GM12801 (cell line): ENCODE results near the gene SYDE1.

Experiments
- CTCF ChIP-seq: IDR thresholded peaks from one replicate; pipeline ENCODE4 v1.5.1; 2011; ENCODE audit warnings: control low read depth; ENCODE audit not compliant: insufficient read length; ENCODE audit errors: extremely low read depth

Gene SYDE1

GRCh38 chr19:15154002-15154612 lies 46.9 kb downstream of the SYDE1 start:
- no peak for TF ChIP-seq CTCF

- no peak for TF ChIP-seq CTCF
These were observed 48.1 kb downstream of the SYDE1 start for GRCh38 chr19:15155296-15155695.

GRCh38 chr19:15156391-15156790 lies 49.2 kb downstream of the SYDE1 start:
- no peak for TF ChIP-seq CTCF

GRCh38 chr19:15159251-15159650 lies 52.0 kb downstream of the SYDE1 start:
- TF ChIP-seq CTCF: no peak

GRCh38 chr19:15161028-15161984 lies 54.1 kb downstream of the SYDE1 start:
- TF ChIP-seq CTCF: no peak
